Heart left ventricle (tissue), 16 donors: ENCODE measurements around the gene CRYGB. TPM values are rescaled to one million over a fixed set of nuclear protein-coding genes. Genes with fewer than 3 reads are reported as not detected.

Experiments
- ATAC-seq, 4 donors: fragments of 200-7000 bp; cut with Tn5 transposase; one replicate each; pipeline ENCODE4 v1.9.1; 2020 to 2022; ENCODE audit warnings: moderate library complexity in 4 of 4, mild to moderate bottlenecking in 3 of 4, moderate number of reproducible peaks in 1 of 4
- DNase-seq, 5 donors: peaks; one replicate each; pipeline ENCODE4 v3.0.0-alpha.2; 2020
- H3K27ac ChIP-seq, 12 donors: fragments of 200-600 bp; sonication (generic) in 4 of 12; one replicate each; pipeline versions ENCODE4 v1.5.0 to v1.8.0; 2016 to 2022; ENCODE audit warnings: mild to moderate bottlenecking in 2 of 12
- H3K27me3 ChIP-seq, 9 donors: fragments of 200-600 bp; sonication (generic) in 2 of 9; one replicate each; pipeline versions ENCODE4 v1.5.1 to v1.8.0; 2016 to 2022; ENCODE audit warnings: mild to moderate bottlenecking in 3 of 9
- H3K36me3 ChIP-seq, 9 donors: fragments of 200-600 bp; sonication (generic) in 2 of 9; one replicate each; pipeline versions ENCODE4 v1.5.0 to v1.8.0; 2018 to 2022; ENCODE audit warnings: mild to moderate bottlenecking in 2 of 9
- H3K4me1 ChIP-seq, 12 donors: fragments of 200-600 bp; sonication (generic) in 4 of 12; one replicate each; pipeline versions ENCODE4 v1.5.0 to v1.8.0; 2016 to 2022; ENCODE audit warnings: mild to moderate bottlenecking in 3 of 12
- H3K4me3 ChIP-seq, 12 donors: fragments of 200-600 bp; sonication (generic) in 4 of 12; one replicate each; pipeline versions ENCODE4 v1.5.0 to v1.8.0; 2017 to 2022; ENCODE audit warnings: mild to moderate bottlenecking in 9 of 12, moderate library complexity in 4 of 12
- H3K9me3 ChIP-seq, 12 donors: fragments of 200-600 bp; sonication (generic) in 4 of 12; one replicate each; pipeline versions ENCODE4 v1.5.0 to v1.8.0; 2016 to 2022; ENCODE audit warnings: mild to moderate bottlenecking in 1 of 12
- POLR2A ChIP-seq, 2 donors: fragments of 450-650 bp; IDR thresholded peaks; one replicate each; pipeline ENCODE4 v1.6.1; 2017; ENCODE audit warnings: antibody characterized with exemption in 2 of 2, mild to moderate bottlenecking in 2 of 2, moderate library complexity in 2 of 2
- WGBS, 4 donors: extraction: QIAGEN DNeasy Blood & Tissue Kit in 2 of 4; methylation state at CpG; one replicate each; pipeline versions ENCODE4 v1.1.5 to v1.1.7; 2013 to 2018; 5-methylcytosine and 5-hydroxymethylcytosine counted together
- intact Hi-C, 10 donors: fragments of 100-400 bp; cut with DNase I; formaldehyde crosslinking; loops; one replicate each; pipeline versions ENCODE4 v1.11.1 to v1.14.2; 2022
- polyA plus RNA-seq, 2 donors: library from polyadenylated mRNA; stranded (reverse); fragments of 200-250 nt; gene quantifications; one replicate each; pipeline ENCODE4 v1.2.3, GENCODE V29; 2013
- total RNA-seq, 9 donors: library from RNA; depleted of rRNA in 2 of 9; stranded (reverse); fragments of >200 nt in 2 of 9; fragmentation: NEBNext Ultra II Directional in 3 of 9; extraction: Animal tissue kit (Norgen Biotek cat#: 25700) in 3 of 9; gene quantifications; one replicate each; pipeline versions ENCODE4 v1.1.0 to v1.2.4, GENCODE V29; 2016 to 2023
- TF ChIP-seq, protein P1 (sequence below), 12 donors: fragments of 200-600 bp; sonication (generic) in 4 of 12; IDR thresholded peaks; one replicate each; pipeline versions ENCODE4 v1.5.0 to v1.8.0; 2018 to 2022; ENCODE audit warnings: antibody characterized with exemption in 12 of 12, mild to moderate bottlenecking in 5 of 12
- donor health status: ischemic (EF 13 %, LVEDD 7.1; RV severe dilation, severe dysfunction).
- donor health status: healthy with polysubstance abuse.
- donor health status: DM: no; HTN: yes; CAD: no.
- donor health status: DM: no; HTN: no; CAD: no.
- donor health status: ischemic (EF 25% LVEDD 6.9; RV normal size, moderate dysfunction).
- donor health status: ischemic (EF 25% LVEDD 5.7; RV mildly dilated, moderate dysfunction).
- donor health status: healthy.
- donor health status: DM: yes; HTN: yes; CAD: no.
- donor health status: ischemic (EF 35%, LVEDD 5.7; RV mildly dilated, moderate dysfunction).
- donor health status: nonischemic (EF 11% LVEDD 7.7; RV severe dilation, severe dysfunction).
- donor health status: DM: yes; HTN: yes; CAD: no.
- donor health status: PGD.
- donor health status: ischemic (EF 29% LVEDD 5.4; RV normal size, mild dysfunction).
- donor health status: nonischemic (EF 23%, LVEDD 6.1; RV moderate dilation, normal function).

Gene CRYGB
- total and polyA plus RNA-seq, 11 donors: not detected

DNA sequence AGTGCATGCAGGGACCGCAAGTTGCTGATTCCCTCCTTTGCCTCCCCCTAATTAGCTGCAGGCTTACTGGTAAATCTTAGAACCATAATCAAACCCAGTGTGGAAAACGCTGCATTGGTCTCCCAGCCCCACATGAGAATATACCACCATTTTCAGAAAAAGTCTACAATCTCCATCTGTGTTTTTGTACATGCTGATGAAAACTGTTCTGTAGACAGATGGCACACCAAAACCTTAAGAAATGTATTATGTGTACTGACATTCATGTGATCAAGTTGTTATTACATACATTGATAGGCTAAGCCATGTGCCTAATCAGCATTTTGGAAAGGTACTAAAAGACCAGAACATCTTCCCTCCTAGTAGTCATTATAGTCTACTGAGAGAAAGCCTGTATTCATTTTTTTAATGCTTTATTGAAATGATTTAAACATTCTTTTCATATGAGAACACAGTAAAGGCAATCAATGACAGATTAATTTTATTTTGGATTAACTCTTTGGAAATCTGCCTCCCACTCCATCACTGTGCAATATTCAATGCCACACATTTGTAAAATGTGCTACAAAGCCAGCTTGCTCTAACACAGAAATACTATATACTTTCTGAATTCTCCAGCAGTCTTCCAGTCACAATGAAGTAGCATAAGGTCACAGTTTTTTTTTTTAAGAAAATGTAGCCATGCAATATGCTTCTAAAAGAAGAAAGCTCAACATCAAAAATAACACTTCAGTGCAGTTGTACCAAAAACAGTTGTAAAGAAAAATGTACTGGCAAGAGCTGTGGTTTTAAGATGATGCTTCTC, 19.2 kb upstream of the CRYGB start:
- no peak overlapping the region for H3K4me3 ChIP-seq
- peaks cover 0 to 17% (median 4%) of the 10 kb centered on the region in 9 donors for H3K27me3 ChIP-seq
- no peak for TF ChIP-seq POLR2A (IDR thresholded peaks at IDR 0.05)
- WGBS, 4 donors: 73 to 91% (median 82%) methylated on average over 2 of the region's 2 CpGs
- DNase-seq (no peak), ATAC-seq (no peak)
- intact Hi-C loops: no loop called here
- H3K4me1 ChIP-seq: no peaks in the 10 kb centered on the region
- H3K9me3 ChIP-seq: no peaks in the 10 kb centered on the region
- no peaks in the 10 kb centered on the region for H3K36me3 ChIP-seq
- no peak overlapping the region for H3K27ac ChIP-seq

DNA sequence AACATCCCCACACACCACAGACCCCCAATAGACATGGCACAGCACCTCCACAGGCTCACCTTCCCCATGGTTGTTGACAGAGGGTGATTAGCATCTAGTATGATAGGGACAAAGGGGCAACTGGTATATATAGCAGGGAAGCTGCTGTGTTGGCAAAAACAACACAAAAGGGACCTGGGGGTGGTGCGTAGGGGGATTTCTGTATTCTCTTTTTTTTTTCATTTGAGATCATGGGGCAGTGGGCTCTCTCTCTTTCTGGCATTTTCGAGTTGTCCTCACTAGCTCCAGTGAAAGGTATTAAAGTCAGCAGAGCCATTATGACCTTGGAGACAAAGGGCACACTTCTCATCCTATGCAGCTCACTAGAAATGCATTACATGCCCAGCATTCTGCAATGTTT, 17.5 kb upstream of the CRYGB start, which contains the start of gene CRYGA:
TSS of gene CRYGA (minus strand) at position 101 of the 400 bp plus-strand sequence. CDS start at position 68, 33 bp downstream.
- H3K4me1 ChIP-seq: no peaks in the 10 kb centered on the region
- DNase-seq: no peak
- WGBS, 4 donors: 62 to 75% (median 68%) methylated on average over 2 of the region's 2 CpGs
- H3K36me3 ChIP-seq: no peaks in the 10 kb centered on the region
- TF ChIP-seq, protein P1, sequence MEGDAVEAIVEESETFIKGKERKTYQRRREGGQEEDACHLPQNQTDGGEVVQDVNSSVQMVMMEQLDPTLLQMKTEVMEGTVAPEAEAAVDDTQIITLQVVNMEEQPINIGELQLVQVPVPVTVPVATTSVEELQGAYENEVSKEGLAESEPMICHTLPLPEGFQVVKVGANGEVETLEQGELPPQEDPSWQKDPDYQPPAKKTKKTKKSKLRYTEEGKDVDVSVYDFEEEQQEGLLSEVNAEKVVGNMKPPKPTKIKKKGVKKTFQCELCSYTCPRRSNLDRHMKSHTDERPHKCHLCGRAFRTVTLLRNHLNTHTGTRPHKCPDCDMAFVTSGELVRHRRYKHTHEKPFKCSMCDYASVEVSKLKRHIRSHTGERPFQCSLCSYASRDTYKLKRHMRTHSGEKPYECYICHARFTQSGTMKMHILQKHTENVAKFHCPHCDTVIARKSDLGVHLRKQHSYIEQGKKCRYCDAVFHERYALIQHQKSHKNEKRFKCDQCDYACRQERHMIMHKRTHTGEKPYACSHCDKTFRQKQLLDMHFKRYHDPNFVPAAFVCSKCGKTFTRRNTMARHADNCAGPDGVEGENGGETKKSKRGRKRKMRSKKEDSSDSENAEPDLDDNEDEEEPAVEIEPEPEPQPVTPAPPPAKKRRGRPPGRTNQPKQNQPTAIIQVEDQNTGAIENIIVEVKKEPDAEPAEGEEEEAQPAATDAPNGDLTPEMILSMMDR (IDR thresholded peaks at IDR 0.05): no peak
- TF ChIP-seq POLR2A (IDR thresholded peaks at IDR 0.05): no peak
- intact Hi-C loops: no loop called here
- no peak within 1 kb of the TSS for H3K4me3 ChIP-seq
- H3K27me3 ChIP-seq: peaks cover 0 to 17% (median 0%) of the 10 kb centered on the region in 9 donors
- no peak for ATAC-seq
- H3K27ac ChIP-seq: no peak within 1 kb of the TSS
- no peaks in the 10 kb centered on the region for H3K9me3 ChIP-seq

DNA sequence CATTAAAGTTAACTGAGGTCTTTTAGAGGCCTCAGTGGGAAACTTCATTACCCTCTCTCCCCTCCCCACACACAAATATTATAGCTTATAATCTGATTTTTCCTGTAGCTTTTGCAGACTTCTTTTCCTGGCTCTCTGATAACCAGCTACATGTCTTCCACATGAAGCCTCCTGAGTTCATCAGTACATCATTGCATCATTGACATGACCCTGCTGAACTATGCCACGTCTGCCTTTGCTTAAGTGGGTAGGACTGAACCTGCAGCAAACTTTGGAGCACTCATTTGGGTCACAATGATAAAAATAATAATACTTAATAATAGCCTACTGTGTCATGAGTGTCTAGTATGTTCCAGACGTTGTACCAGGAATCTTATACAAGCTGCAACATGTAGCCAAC, 10.5 kb upstream of the CRYGB start:
- ATAC-seq: no peak
- no peak overlapping the region for H3K27ac ChIP-seq
- no peak for TF ChIP-seq POLR2A (IDR thresholded peaks at IDR 0.05)
- TF ChIP-seq, protein P1 (IDR thresholded peaks at IDR 0.05): no peak

DNA sequence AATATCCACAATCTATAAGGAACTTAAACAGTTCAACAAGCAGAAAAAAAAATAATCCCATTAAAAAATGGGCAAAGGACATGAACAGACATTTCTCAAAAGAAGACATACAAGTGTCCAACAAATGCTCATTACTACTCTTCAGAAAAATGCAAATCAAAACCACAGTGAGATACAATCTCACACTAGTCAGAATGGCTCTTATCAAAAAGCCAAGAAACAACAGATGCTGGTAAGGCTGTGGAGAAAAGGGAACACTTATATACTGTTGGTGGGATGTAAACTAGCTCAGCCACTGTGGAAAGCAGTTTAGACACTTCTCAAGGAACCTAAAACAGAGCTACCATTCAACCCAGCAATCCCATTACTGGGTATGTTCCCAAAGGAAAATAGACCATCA, 7.2 kb upstream of the CRYGB start:
- TF ChIP-seq, protein P1 (IDR thresholded peaks at IDR 0.05): no peak
- no peak for TF ChIP-seq POLR2A (IDR thresholded peaks at IDR 0.05)
- no peaks in the 10 kb centered on the region for H3K4me1 ChIP-seq
- H3K9me3 ChIP-seq: peaks cover 0 to 7% (median 0%) of the 10 kb centered on the region in 12 donors
- no peak overlapping the region for H3K27ac ChIP-seq
- no peaks in the 10 kb centered on the region for H3K27me3 ChIP-seq
- ATAC-seq (no peak), DNase-seq (no peak)
- H3K4me3 ChIP-seq: no peak overlapping the region
- intact Hi-C loops: no loop called here
- H3K36me3 ChIP-seq: no peaks in the 10 kb centered on the region

More for the DNA sequence above, 10.5 kb upstream of the CRYGB start:
- Histone ChIP-seq H3K27me3 (no peaks in the 10 kb centered on the region), H3K36me3 (no peaks in the 10 kb centered on the region), H3K9me3 (peaks cover 0 to 7% (median 0%) of the 10 kb centered on the region in 12 donors), H3K4me1 (no peaks in the 10 kb centered on the region), H3K4me3 (no peak overlapping the region)
- intact Hi-C loops: no loop called here
- DNase-seq: no peak
- WGBS, 4 donors: 70 to 78% (median 72%) methylated on average over 2 of the region's 2 CpGs
